HG03565 (cell line): ENCODE measurements around the gene PRRG3.
"Not testable (repeated sequence)": the region's sequence is repeated elsewhere in the genome, so short reads cannot be mapped to it uniquely, and the experiment has no call there.

Source experiments
- ATAC-seq: cut with Tn5 transposase; IDR thresholded peaks from one replicate; pipeline ENCODE4 v1.9.1; 2021; ENCODE audit warnings: mild to moderate bottlenecking, moderate library complexity; ENCODE audit not compliant: unreplicated experiment

PRRG3 gene

GRCh38 chrX:151694661-151695582, at the start of gene PRRG3:
TSS of gene PRRG3 (plus strand) at chrX:151695458. CDS start at chrX:151698815, 3,357 bp downstream.
- no peak for ATAC-seq

DNA sequence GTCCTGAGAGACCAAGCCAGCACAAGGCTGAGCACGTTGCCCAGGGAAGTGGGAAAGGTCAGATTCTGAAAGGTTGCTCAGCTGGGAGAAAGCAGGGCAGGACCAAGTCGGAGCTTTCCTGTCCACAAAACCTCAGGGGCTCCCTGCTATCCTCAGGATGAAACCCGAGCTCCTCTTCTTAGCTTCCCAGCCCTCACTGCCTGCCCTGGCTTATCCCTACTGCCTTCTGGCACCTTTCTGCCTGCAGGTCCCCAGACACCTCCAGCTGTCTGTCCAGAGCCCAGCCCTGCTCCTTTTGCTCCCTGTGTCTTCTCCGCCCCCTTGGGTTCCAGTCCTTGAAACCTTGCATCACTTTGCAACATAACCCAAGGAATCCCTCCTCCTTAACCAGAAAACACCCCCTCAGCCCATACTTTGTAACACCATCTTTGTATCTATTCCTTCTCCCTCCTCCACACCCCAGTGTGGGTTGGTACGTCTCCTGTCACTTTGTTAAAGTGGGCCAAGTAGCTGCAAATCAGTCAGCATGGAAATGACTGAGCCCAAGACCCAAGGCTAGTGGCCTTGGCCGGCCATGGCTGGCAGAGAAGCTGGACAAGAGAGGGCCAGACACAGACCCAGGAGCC, 20.0 kb upstream of the PRRG3 start:
- ATAC-seq: no peak

GRCh38 chrX:151676196-151676595, 19.1 kb upstream of the PRRG3 start:
- no peak for ATAC-seq

DNA sequence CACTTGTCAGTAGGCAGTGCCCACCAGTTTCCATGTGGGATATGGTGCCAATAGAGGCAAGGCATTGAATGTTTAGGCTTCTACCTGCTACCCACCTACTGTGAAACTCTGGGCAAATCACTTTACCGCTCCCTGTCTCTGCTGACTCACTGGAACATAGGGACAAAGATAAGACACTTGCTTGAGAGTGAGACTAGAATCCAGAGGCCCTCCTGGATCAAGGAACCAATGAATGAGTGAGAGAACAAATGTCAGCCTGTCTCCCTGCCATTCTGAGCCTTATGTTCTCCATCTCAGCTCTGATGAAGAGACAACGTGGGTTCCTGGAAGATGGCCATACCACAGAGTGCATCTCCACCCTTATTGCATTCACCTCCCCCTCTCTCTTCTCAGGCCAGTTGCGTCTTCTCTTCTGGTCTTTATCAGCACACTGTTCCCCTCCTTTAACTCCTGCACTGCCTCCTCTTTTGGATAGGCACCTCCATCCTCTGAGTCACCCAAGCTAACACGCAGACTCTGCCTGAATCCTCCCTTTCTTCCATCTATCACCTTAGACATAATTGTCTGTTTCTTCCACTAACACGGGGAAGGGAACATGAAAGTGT, 15.4 kb upstream of the PRRG3 start:
- ATAC-seq: no peak

DNA sequence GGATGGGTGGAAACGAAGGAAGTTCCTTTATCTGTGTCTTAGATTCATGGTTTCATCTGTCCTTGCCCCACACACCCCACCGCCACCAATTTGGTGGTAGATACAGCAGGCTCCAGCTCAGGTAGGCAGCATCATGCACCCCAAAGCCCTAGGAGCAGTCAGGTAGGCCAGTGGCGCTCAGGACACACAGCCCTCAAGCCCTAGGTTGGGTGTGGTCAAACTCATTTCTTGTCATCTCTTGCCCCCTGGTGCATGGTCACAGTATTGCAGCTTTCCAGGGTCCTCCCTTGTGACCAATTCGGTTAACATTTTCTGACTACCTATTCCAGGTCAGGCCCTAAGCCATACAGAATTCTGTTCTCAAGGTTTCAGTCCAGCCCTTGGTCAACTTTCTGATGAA, 14.5 kb upstream of the PRRG3 start:
- ATAC-seq: peak; percentile 53

- ATAC-seq: no peak
These were observed 7.6 kb upstream of the PRRG3 start for GRCh38 chrX:151687635-151688034.

- ATAC-seq: no peak
These were observed 6.6 kb upstream of the PRRG3 start for GRCh38 chrX:151688695-151689094.

DNA sequence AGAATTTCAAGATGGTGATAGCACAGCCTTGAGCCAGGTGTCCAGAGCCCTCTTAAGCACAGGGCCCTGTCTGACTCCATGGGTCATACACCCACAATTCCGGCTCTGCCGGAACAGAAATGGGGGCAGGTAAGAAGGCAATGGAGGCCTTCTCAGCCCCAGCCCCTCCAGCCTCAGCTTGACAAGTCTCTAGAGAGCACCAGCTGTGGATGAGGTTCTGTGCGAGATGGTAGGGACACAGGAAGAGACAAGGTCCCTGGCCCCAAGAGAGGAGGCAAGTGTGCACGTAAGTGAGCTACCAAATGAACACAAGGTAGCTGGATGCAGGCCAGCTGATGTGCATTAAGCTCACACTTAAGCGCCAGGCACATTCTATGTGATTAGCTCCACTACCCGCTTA, 2.4 kb upstream of the PRRG3 start:
- no peak for ATAC-seq

DNA sequence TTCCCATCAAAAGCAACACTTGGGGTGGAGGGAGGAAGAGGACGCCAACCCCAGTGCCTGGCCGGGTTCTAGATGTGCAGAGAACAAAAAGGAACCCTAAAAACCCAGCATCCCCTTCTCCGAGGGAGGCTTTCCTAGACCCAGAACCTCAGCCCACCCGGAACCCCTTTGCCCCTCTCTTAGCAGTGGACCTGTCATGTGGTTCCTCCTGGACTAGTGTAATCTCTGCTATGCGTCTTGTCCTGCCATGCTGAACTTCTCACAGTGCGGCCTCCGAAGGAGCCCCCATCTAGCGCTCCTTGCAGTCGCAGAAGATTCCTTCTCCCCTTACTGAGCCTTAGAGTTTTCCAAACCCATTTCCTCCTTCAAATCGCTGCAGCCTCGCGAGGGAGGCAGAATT, 1.1 kb upstream of the PRRG3 start:
- ATAC-seq: no peak

- ATAC-seq: no peak
These were observed 504 bp downstream of the PRRG3 start for GRCh38 chrX:151695583-151696340.

DNA sequence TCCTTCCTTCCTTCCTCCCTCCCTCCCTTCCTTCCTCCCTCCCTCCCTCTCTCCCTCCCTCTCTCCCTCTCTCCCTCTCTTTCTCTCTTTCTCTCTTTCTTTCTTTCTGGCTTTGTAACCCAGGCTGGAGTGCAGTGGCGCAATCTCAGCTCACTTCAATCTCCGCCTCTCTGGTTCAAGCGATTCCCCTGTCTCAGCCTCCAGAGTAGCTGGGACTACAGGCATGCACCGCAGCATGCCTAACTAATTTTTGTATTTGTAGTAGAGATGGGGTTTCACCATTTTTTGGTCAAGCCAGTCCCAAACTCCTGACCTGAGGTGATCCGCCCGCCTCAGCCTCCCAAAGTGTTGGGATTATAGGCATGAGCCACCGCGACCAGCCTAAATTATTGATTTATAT, 1.8 kb downstream of the PRRG3 start:
- not testable (repeated sequence) for ATAC-seq

- no peak for ATAC-seq
These were observed 2.3 kb downstream of the PRRG3 start for GRCh38 chrX:151697522-151697921.

- ATAC-seq: no peak
These were observed 3.2 kb downstream of the PRRG3 start for GRCh38 chrX:151698485-151698884.

DNA sequence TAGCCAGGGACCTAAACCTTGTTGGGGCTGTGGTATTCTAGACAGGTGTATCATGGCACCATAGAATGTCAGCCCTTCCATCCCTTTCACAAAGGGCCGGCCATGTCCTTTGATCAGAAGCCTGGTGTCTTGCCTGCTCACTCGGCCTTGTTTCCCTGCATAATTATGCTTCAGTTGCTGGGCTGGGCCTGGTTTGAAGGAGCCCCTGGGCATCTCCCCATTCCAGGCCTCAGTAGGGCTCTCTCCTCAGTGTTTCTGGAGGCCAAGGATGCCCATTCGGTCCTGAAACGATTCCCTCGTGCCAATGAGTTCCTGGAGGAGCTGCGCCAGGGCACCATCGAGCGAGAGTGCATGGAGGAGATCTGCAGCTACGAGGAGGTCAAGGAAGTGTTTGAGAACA, 4.5 kb downstream of the PRRG3 start:
- no peak for ATAC-seq

DNA sequence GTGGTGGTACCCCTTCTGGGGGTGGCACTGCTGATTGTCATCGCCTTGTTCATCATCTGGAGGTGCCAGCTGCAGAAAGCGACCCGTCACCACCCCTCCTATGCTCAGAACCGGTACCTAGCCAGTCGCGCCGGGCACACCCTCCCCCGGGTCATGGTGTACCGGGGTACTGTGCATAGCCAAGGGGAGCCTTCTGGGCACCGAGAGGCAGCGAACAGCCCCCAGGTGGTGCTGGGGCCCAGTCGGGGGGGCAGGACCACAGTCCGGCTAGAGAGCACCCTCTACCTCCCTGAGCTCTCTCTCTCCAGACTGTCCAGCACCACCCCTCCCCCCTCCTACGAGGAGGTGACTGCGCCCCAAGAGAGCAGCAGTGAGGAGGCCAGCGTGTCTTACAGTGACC, 5.3 kb downstream of the PRRG3 start:
- no peak for ATAC-seq

GRCh38 chrX:151701071-151701470, 5.8 kb downstream of the PRRG3 start:
- no peak for ATAC-seq

- ATAC-seq: no peak
These were observed 6.3 kb downstream of the PRRG3 start for GRCh38 chrX:151701531-151701930.

DNA sequence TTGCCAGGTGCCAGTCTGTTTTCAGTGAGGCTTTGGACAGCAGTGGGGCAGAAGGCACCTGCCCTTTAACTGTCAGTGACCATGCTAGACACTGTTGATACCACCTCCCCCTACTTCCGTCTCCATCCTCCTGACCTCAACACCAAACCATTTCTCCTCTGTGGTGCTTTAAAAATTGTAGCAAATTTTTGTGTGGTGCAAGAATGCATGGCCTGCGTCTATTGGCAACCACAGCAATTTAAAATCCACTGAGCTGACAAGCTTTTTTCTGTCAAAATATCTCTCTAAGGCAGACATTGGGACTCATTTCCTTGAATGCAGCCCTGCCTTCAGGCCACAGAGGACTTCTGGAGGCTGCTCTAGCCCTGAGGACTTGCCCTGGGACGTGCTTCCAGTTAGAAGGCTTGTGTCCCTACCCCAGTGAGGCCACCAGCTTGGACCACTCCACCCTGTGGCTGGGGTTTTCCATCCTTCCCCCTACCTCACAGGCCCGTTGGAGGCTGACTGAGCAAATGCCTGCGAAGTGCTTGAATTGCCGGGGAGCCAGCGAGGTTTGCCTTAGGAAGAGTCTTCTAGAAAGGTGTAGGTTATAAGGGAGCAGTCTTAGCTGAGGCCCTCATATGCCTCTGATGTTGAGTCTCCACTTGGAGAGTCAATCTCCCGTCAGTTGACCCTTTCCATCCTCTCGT, 6.9 kb downstream of the PRRG3 start:
- ATAC-seq: no peak

DNA sequence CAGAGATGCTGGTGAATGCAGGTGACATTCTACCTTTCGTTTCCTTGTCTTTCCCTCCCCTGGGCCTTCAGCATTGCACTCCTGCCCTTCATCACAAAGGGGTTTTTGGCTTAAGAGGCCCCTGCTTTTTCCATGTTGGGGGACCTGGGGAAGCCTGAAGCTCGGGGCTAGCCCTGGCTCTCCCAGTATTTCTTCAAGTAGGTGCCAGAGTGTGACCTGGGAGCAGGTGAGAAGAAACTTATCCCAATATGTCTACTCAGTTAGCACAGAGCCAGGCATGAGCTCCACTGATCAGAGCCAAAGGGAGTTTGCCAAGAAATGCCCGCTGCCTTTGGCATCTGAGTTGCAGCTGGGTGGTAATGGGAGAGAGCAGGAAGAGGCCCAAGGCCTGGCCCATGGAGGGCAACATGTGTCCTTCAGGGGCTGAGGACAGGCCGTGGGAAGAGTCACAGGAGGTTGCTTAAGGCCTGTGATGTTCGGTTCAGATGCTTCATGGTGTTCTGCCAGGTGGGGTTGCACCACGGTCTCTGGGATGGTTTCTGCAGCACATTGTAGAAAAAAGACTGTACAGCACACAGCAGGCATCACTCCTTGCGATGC, 7.6 kb downstream of the PRRG3 start:
- ATAC-seq: no peak

- no peak for ATAC-seq
These were observed 8.2 kb downstream of the PRRG3 start for GRCh38 chrX:151703487-151703886.
